Ishikawa (cell line): ENCODE data around the gene GMPR.

Source experiments
- CEBPB ChIP-seq: IDR thresholded peaks from 2 replicates; pipeline ENCODE4 v1.6.1; 2012
- CREB1 ChIP-seq: IDR thresholded peaks from 2 replicates; pipeline ENCODE4 v1.6.1; 2012; ENCODE audit warnings: low read depth
- EGR1 ChIP-seq: IDR thresholded peaks from 2 replicates; pipeline ENCODE4 v1.6.1; 2012
- EP300 ChIP-seq: IDR thresholded peaks from 2 replicates; pipeline ENCODE4 v1.6.1; 2012; ENCODE audit warnings: borderline replicate concordance
- FOXM1 ChIP-seq: IDR thresholded peaks from 2 replicates; pipeline ENCODE4 v1.6.1; 2012; ENCODE audit warnings: low read depth, borderline replicate concordance
- NFIC ChIP-seq: IDR thresholded peaks from 2 replicates; pipeline ENCODE4 v1.6.1; 2012
- RAD21 ChIP-seq: IDR thresholded peaks from 2 replicates; pipeline ENCODE4 v1.6.1; 2012; ENCODE audit warnings: low read depth
- TAF1 ChIP-seq: IDR thresholded peaks from 2 replicates; pipeline ENCODE4 v1.6.1; 2012; ENCODE audit warnings: low read depth, mild to moderate bottlenecking
- TCF12 ChIP-seq: IDR thresholded peaks from 2 replicates; pipeline ENCODE4 v1.6.1; 2012; ENCODE audit warnings: low read depth
- TEAD4 ChIP-seq: IDR thresholded peaks from 2 replicates; pipeline ENCODE4 v1.6.1; 2012
- USF1 ChIP-seq: IDR thresholded peaks from 2 replicates; pipeline ENCODE4 v1.6.1; 2012
- YY1 ChIP-seq: IDR thresholded peaks from 2 replicates; pipeline ENCODE4 v1.6.1; 2012; ENCODE audit warnings: low read depth
- ZBTB7A ChIP-seq: IDR thresholded peaks from 2 replicates; pipeline ENCODE4 v1.6.1; 2012; ENCODE audit warnings: low read depth
- TF ChIP-seq, protein P1 (sequence below): IDR thresholded peaks from 2 replicates; pipeline ENCODE4 v1.6.1; 2012
- TF ChIP-seq, protein P2 (sequence below): IDR thresholded peaks from 2 replicates; pipeline ENCODE4 v1.6.1; 2012; ENCODE audit warnings: low read depth, mild to moderate bottlenecking

GMPR gene

DNA sequence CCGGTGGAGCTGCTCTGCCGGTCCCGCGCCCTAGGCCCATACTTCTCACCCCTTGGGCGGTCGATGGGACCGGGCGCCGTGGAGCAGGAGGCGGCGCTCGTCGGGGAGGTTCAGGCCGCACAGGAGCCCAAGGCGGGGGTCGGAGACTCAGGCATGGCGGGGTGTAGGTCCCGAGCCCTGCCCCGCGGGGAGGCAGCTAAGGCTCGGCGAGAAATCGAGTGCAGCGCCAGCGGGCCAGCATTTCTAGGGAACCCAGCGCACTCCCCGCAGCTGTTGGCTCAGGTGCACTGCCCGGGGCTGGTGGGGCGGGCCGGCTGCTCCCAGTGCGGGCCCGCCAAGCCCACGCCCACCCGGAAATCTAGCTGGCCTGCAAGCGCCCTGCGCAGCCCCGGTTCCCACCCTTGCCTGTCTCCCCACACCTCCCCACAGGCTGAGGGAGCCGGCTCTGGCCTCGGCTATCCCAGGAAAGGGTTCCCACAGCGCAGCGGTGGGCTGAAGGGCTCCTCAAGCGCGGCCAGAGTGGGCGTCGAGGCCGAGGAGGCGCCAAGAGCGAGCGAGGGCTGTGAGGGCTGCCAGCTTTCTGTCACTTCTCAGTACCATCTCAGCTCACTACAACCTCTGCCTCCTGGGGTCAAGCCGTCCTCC is 40.2 kb upstream of the GMPR start:
- TF ChIP-seq FOXM1: no peak
- TF ChIP-seq TEAD4: no peak
- no peak for TF ChIP-seq CEBPB
- TF ChIP-seq TCF12: no peak
- TF ChIP-seq EP300: no peak
- no peak for TF ChIP-seq ZBTB7A
- TF ChIP-seq, protein P1, sequence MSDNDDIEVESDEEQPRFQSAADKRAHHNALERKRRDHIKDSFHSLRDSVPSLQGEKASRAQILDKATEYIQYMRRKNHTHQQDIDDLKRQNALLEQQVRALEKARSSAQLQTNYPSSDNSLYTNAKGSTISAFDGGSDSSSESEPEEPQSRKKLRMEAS: no peak
- TF ChIP-seq NFIC: no peak
- TF ChIP-seq CREB1: no peak
- TF ChIP-seq, protein P2, sequence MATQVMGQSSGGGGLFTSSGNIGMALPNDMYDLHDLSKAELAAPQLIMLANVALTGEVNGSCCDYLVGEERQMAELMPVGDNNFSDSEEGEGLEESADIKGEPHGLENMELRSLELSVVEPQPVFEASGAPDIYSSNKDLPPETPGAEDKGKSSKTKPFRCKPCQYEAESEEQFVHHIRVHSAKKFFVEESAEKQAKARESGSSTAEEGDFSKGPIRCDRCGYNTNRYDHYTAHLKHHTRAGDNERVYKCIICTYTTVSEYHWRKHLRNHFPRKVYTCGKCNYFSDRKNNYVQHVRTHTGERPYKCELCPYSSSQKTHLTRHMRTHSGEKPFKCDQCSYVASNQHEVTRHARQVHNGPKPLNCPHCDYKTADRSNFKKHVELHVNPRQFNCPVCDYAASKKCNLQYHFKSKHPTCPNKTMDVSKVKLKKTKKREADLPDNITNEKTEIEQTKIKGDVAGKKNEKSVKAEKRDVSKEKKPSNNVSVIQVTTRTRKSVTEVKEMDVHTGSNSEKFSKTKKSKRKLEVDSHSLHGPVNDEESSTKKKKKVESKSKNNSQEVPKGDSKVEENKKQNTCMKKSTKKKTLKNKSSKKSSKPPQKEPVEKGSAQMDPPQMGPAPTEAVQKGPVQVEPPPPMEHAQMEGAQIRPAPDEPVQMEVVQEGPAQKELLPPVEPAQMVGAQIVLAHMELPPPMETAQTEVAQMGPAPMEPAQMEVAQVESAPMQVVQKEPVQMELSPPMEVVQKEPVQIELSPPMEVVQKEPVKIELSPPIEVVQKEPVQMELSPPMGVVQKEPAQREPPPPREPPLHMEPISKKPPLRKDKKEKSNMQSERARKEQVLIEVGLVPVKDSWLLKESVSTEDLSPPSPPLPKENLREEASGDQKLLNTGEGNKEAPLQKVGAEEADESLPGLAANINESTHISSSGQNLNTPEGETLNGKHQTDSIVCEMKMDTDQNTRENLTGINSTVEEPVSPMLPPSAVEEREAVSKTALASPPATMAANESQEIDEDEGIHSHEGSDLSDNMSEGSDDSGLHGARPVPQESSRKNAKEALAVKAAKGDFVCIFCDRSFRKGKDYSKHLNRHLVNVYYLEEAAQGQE: no peak
- TF ChIP-seq TAF1: no peak
- no peak for TF ChIP-seq RAD21
- TF ChIP-seq YY1: no peak
- TF ChIP-seq USF1: no peak
- TF ChIP-seq EGR1: no peak

DNA sequence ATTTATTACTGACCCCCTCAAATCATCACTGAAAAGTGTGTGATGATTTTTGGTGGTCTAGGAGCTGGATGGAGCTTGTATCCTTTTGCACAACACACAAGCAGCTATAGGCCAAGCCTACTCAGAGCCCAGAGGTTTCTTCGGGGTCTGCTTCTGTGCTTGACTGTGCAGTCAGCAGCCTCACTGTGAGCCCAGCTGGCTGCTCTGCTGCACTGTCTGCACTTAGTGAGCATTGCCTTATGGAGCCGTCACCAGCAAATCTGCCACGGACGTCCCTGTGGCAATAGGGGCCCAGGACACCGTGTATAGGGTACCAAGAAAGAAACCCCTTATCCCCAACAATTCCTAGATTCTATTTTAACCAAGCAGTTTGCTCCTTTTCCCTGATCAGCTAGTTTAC is 38.6 kb upstream of the GMPR start:
- TF ChIP-seq TAF1: no peak
- TF ChIP-seq NFIC: no peak
- TF ChIP-seq, protein P2: no peak
- TF ChIP-seq CEBPB: no peak
- TF ChIP-seq USF1: no peak
- TF ChIP-seq, protein P1: no peak
- TF ChIP-seq YY1: no peak
- no peak for TF ChIP-seq FOXM1
- no peak for TF ChIP-seq TCF12
- TF ChIP-seq CREB1: no peak
- no peak for TF ChIP-seq EP300
- TF ChIP-seq ZBTB7A: no peak
- no peak for TF ChIP-seq TEAD4
- TF ChIP-seq EGR1: no peak
- TF ChIP-seq RAD21: no peak

- TF ChIP-seq, protein P2: no peak
- no peak for TF ChIP-seq CEBPB
- TF ChIP-seq EGR1: no peak
- TF ChIP-seq TEAD4: no peak
- no peak for TF ChIP-seq RAD21
- no peak for TF ChIP-seq NFIC
- TF ChIP-seq ZBTB7A: no peak
- TF ChIP-seq, protein P1: no peak
- TF ChIP-seq FOXM1: no peak
- no peak for TF ChIP-seq USF1
- no peak for TF ChIP-seq EP300
- no peak for TF ChIP-seq TCF12
- TF ChIP-seq CREB1: no peak
- no peak for TF ChIP-seq TAF1
- no peak for TF ChIP-seq YY1
Measured at GRCh38 chr6:16200321-16200883, 38.0 kb upstream of the GMPR start.
